Sigmoid colon (tissue), 7 donors: ENCODE data around the gene KLC4. TPM values are rescaled to one million over a fixed set of nuclear protein-coding genes. Genes with fewer than 3 reads are reported as not detected.

Experiments used
- DNase-seq: peaks from one replicate; pipeline ENCODE4 v3.0.0-alpha.2; 2019
- H3K27ac ChIP-seq, 4 donors: fragments of 200-600 bp; sonication (generic); one replicate each; pipeline ENCODE4 v1.5.1; 2016 to 2019; ENCODE audit warnings: mild to moderate bottlenecking in 1 of 4
- H3K27me3 ChIP-seq, 3 donors: fragments of 200-600 bp; sonication (generic); one replicate each; pipeline ENCODE4 v1.5.1; 2019; ENCODE audit warnings: mild to moderate bottlenecking in 1 of 3
- H3K36me3 ChIP-seq, 4 donors: fragments of 200-600 bp; sonication (generic); one replicate each; pipeline ENCODE4 v1.5.1; 2016 to 2019
- H3K4me1 ChIP-seq, 4 donors: fragments of 200-600 bp; sonication (generic); one replicate each; pipeline ENCODE4 v1.5.1; 2017 to 2019
- H3K4me3 ChIP-seq, 4 donors: fragments of 200-600 bp; sonication (generic); one replicate each; pipeline ENCODE4 v1.5.1; 2017 to 2019; ENCODE audit warnings: mild to moderate bottlenecking in 2 of 4, moderate library complexity in 1 of 4
- H3K9me3 ChIP-seq, 4 donors: fragments of 200-600 bp in 3 of 4; sonication (generic) in 3 of 4; one replicate each; pipeline versions ENCODE4 v1.5.1 to v1.6.1; 2013 to 2019
- CTCF ChIP-seq, 4 experiments: fragments of 450-650 bp in 3 of 4; fragments of 200-600 bp in 1 of 4; IDR thresholded peaks; one replicate each; pipeline ENCODE4 v1.5.1; 2016 to 2019; ENCODE audit warnings: antibody characterized with exemption in 4 of 4, mild to moderate bottlenecking in 3 of 4, moderate library complexity in 2 of 4
- EP300 ChIP-seq, 4 donors: sonication (generic); formaldehyde crosslinking; IDR thresholded peaks; one replicate each; pipeline ENCODE4 v1.6.1; 2017; ENCODE audit warnings: antibody characterized with exemption in 4 of 4
- POLR2A ChIP-seq, 2 donors: fragments of 450-650 bp; IDR thresholded peaks; one replicate each; pipeline ENCODE4 v1.6.1; 2016; ENCODE audit warnings: antibody characterized with exemption in 2 of 2, mild to moderate bottlenecking in 2 of 2, moderate library complexity in 2 of 2
- POLR2AphosphoS5 ChIP-seq, 4 donors: sonication (generic); formaldehyde crosslinking; IDR thresholded peaks; one replicate each; pipeline ENCODE4 v1.6.1; 2017; ENCODE audit warnings: antibody characterized with exemption in 4 of 4
- WGBS, 2 donors: extraction: QIAGEN DNeasy Blood & Tissue Kit; methylation state at CpG; one replicate each; pipeline ENCODE4 v1.1.7; 2013; 5-methylcytosine and 5-hydroxymethylcytosine counted together
- intact Hi-C: fragments of 100-400 bp; cut with DNase I; formaldehyde crosslinking; loops from one replicate; pipeline ENCODE4 v1.15.1; 2023
- polyA plus RNA-seq, 3 donors: library from polyadenylated mRNA; stranded (reverse); fragments of 200-250 nt; gene quantifications; one replicate each; pipeline ENCODE4 v1.2.3, GENCODE V29; 2013
- total RNA-seq, 4 donors: library from RNA; depleted of rRNA; stranded (reverse); fragments of >200 nt; gene quantifications; one replicate each; pipeline ENCODE4 v1.1.0, GENCODE V29; 2016
- donor health status: healthy with polysubstance abuse.
- donor health status: Bipolar disorder and iron deficiency.
- donor health status: healthy.

The KLC4 gene
- total and polyA plus RNA-seq, 7 donors: 23.2 to 116 (median 44.9) TPM

- H3K4me3 ChIP-seq: no peak overlapping the region
Observed at GRCh38 chr6:43123461-43124314, 64.3 kb downstream of the KLC4 start.

GRCh38 chr6:43124481-43124880 lies 65.0 kb downstream of the KLC4 start:
- no peak for DNase-seq

More at GRCh38 chr6:43123461-43124314, 64.3 kb downstream of the KLC4 start:
- WGBS, 2 donors: 73 to 78% methylated on average over 25 of the region's 25 CpGs
- Histone ChIP-seq H3K9me3 (no peaks in the 10 kb centered on the region), H3K36me3 (no peaks in the 10 kb centered on the region), H3K4me1 (peaks cover 0 to 12% (median 6%) of the 10 kb centered on the region in 4 donors), H3K27me3 (peaks cover 0 to 14% (median 0%) of the 10 kb centered on the region in 3 donors), H3K27ac (no peak overlapping the region)
- no peak for TF ChIP-seq POLR2A (IDR thresholded peaks at IDR 0.05)
- TF ChIP-seq CTCF (IDR thresholded peaks at IDR 0.05): no peak
- TF ChIP-seq EP300 (IDR thresholded peaks at IDR 0.05): no peak
- TF ChIP-seq POLR2AphosphoS5 (IDR thresholded peaks at IDR 0.05): no peak
- intact Hi-C loops: no loop called here
- DNase-seq: no peak

More at GRCh38 chr6:43124481-43124880, 65.0 kb downstream of the KLC4 start:
- no peak overlapping the region for H3K27ac ChIP-seq
- H3K36me3 ChIP-seq: no peaks in the 10 kb centered on the region
- peaks cover 0 to 12% (median 0%) of the 10 kb centered on the region in 3 donors for H3K27me3 ChIP-seq
- H3K9me3 ChIP-seq: no peaks in the 10 kb centered on the region
- TF ChIP-seq EP300 (IDR thresholded peaks at IDR 0.05): no peak
- TF ChIP-seq POLR2A (IDR thresholded peaks at IDR 0.05): no peak
- no peak for TF ChIP-seq CTCF (IDR thresholded peaks at IDR 0.05)
- intact Hi-C loops: no loop called here
- H3K4me3 ChIP-seq: no peak overlapping the region
- WGBS, 2 donors: 83 to 84% methylated on average over 6 of the region's 6 CpGs
- peaks cover 0 to 12% (median 6%) of the 10 kb centered on the region in 4 donors for H3K4me1 ChIP-seq

Other genes with a start within 250 kb of the KLC4 start
- 10 to 100 TPM; 67.6 to 79.0 (median 75.7) TPM for gene RPL7L1, start 180.0 kb upstream of the KLC4 start, total RNA-seq
- 10 to 100 TPM; 30.6 to 58.9 (median 38.1) TPM for gene RPL7L1, start 180.0 kb upstream of the KLC4 start, polyA plus RNA-seq
- not detected for gene PTCRA, start 143.6 kb upstream of the KLC4 start, total RNA-seq
- gene PTCRA, start 143.6 kb upstream of the KLC4 start, polyA plus RNA-seq: under 1 TPM in 1 of 3 donors, not detected in 2; 0.23 TPM
- 10 to 100 TPM; 22.8 to 24.9 (median 24.1) TPM for gene CNPY3, start 130.2 kb upstream of the KLC4 start, total RNA-seq
- 10 to 100 TPM; 11.8 to 37.5 (median 12.6) TPM for gene CNPY3, start 130.2 kb upstream of the KLC4 start, polyA plus RNA-seq
- under 1 TPM in 1 of 4 donors, not detected in 3; 0.54 TPM for gene GNMT, start 98.9 kb upstream of the KLC4 start, total RNA-seq
- gene GNMT, start 98.9 kb upstream of the KLC4 start, polyA plus RNA-seq: under 1 TPM in 1 of 3 donors, not detected in 2; 0.45 TPM
- 10 to 100 TPM; 10.2 to 19.1 (median 18.2) TPM for gene PEX6, start 80.5 kb upstream of the KLC4 start, total RNA-seq
- 10 to 100 TPM; 12.6 to 21.5 (median 14.0) TPM for gene PEX6, start 80.5 kb upstream of the KLC4 start, polyA plus RNA-seq
- 10 to 100 TPM; 26.7 to 41.5 (median 33.9) TPM for gene PPP2R5D, start 75.1 kb upstream of the KLC4 start, total RNA-seq
- 10 to 100 TPM; 29.4 to 38.8 (median 35.5) TPM for gene PPP2R5D, start 75.1 kb upstream of the KLC4 start, polyA plus RNA-seq
- 10 to 100 TPM; 49.0 to 91.5 (median 71.5) TPM for gene MEA1, start 45.7 kb upstream of the KLC4 start, total RNA-seq
- gene MEA1, start 45.7 kb upstream of the KLC4 start, polyA plus RNA-seq: 10 to 100 TPM; 59.1 to 93.1 (median 75.1) TPM
- gene KLHDC3, start 45.4 kb upstream of the KLC4 start, total RNA-seq: 100 to 1,000 TPM in 3 of 4 donors, 10 to 100 TPM in 1; 68.4 to 158 (median 105) TPM
- 10 to 100 TPM; 64.3 to 69.7 (median 69.1) TPM for gene KLHDC3, start 45.4 kb upstream of the KLC4 start, polyA plus RNA-seq
- 10 to 100 TPM; 40.5 to 46.6 (median 43.3) TPM for gene RRP36, start 38.0 kb upstream of the KLC4 start, total RNA-seq
- 10 to 100 TPM; 24.6 to 50.8 (median 27.3) TPM for gene RRP36, start 38.0 kb upstream of the KLC4 start, polyA plus RNA-seq
- 10 to 100 TPM; 10.3 to 14.4 (median 11.0) TPM for gene CUL7, start 5.8 kb upstream of the KLC4 start, total RNA-seq
- gene CUL7, start 5.8 kb upstream of the KLC4 start, polyA plus RNA-seq: 1 to 10 TPM; 3.0 to 6.9 (median 3.2) TPM
- gene MRPL2, start 197 bp upstream of the KLC4 start, total RNA-seq: 10 to 100 TPM; 14.1 to 25.7 (median 18.3) TPM
- gene MRPL2, start 197 bp upstream of the KLC4 start, polyA plus RNA-seq: 10 to 100 TPM; 65.9 to 70.2 (median 68.5) TPM
- gene PTK7, start 16.7 kb downstream of the KLC4 start, total RNA-seq: 1 to 10 TPM; 4.8 to 9.7 (median 7.7) TPM
- 10 to 100 TPM in 1 of 3 donors, 1 to 10 TPM in 2; 1.2 to 15.6 (median 1.8) TPM for gene PTK7, start 16.7 kb downstream of the KLC4 start, polyA plus RNA-seq
- gene SRF, start 111.6 kb downstream of the KLC4 start, total RNA-seq: 10 to 100 TPM; 64.2 to 96.9 (median 89.1) TPM
- 10 to 100 TPM; 12.6 to 31.2 (median 13.9) TPM for gene SRF, start 111.6 kb downstream of the KLC4 start, polyA plus RNA-seq
- 10 to 100 TPM; 21.7 to 49.6 (median 31.9) TPM for gene CUL9, start 122.6 kb downstream of the KLC4 start, total RNA-seq
- gene CUL9, start 122.6 kb downstream of the KLC4 start, polyA plus RNA-seq: 10 to 100 TPM in 2 of 3 donors, 1 to 10 TPM in 1; 5.1 to 32.9 (median 12.6) TPM
- 10 to 100 TPM; 32.1 to 96.0 (median 90.3) TPM for gene DNPH1, start 169.8 kb downstream of the KLC4 start, total RNA-seq
- gene DNPH1, start 169.8 kb downstream of the KLC4 start, polyA plus RNA-seq: 100 to 1,000 TPM; 155 to 188 (median 163) TPM
- gene TTBK1, start 183.8 kb downstream of the KLC4 start, total RNA-seq: under 1 TPM in 3 of 4 donors, not detected in 1; under 0.01 to 0.55 (median 0.27) TPM
- under 1 TPM; under 0.01 to 0.41 (median 0.23) TPM for gene TTBK1, start 183.8 kb downstream of the KLC4 start, polyA plus RNA-seq
- gene SLC22A7, start 238.6 kb downstream of the KLC4 start, total RNA-seq: not detected
- not detected for gene SLC22A7, start 238.6 kb downstream of the KLC4 start, polyA plus RNA-seq
- not detected for gene CRIP3, start 249.2 kb downstream of the KLC4 start, total RNA-seq
- 1 to 10 TPM in 1 of 3 donors, not detected in 2; 5.2 TPM for gene CRIP3, start 249.2 kb downstream of the KLC4 start, polyA plus RNA-seq